GM12878 (cell line): ENCODE results near the gene CHRDL2. TPM values are rescaled to one million over a fixed set of nuclear protein-coding genes. Genes with fewer than 3 reads are reported as not detected.

Source experiments
- ATAC-seq: fragments of 200-7000 bp; cut with Tn5 transposase; 3 replicates; pipeline ENCODE4 v1.9.1; 2020; ENCODE audit warnings: mild to moderate bottlenecking, moderate library complexity
- BruUV-seq: library from RNA; stranded (reverse); fragments of 400-500 nt; replicated peaks from 2 replicates; lab custom pipeline; 2021; lab: Mats Ljungman, UMichigan
- CTCF ChIA-PET: fragments of 300-600 bp; sonication (Branson Sonifier 250); formaldehyde crosslinking; extraction: SDS; loops from one replicate; lab custom pipeline; 2021; ENCODE audit warnings: inconsistent platforms; lab: Yijun Ruan, JAX
- POLR2A ChIA-PET: fragments of 350-600 bp; formaldehyde crosslinking; extraction: SDS; loops from one replicate; lab custom pipeline; 2021; ENCODE audit warnings: inconsistent platforms; lab: Charles Lee
- RAD21 ChIA-PET: fragments of 300-600 bp; sonication (Branson Sonifier 250); formaldehyde crosslinking; loops from one replicate; lab custom pipeline; 2023; ENCODE audit warnings: antibody characterized with exemption; ENCODE audit not compliant: unreplicated experiment; lab: Charles Lee
- SMC1A ChIA-PET: fragments of 300-600 bp; sonication (Branson Sonifier 250); formaldehyde crosslinking; loops from one replicate; lab custom pipeline; 2023; ENCODE audit not compliant: unreplicated experiment, uncharacterized antibody; lab: Charles Lee
- DNase-seq: peaks from one replicate; pipeline ENCODE4 v3.0.0-alpha.2; 2011; ENCODE audit warnings: low read depth, low spot score
- FAIRE-seq: peaks from 3 replicates; lab custom pipeline; 2011; peaks lifted over from hg19 to GRCh38; lab: Jason Lieb, UNC
- H2AFZ ChIP-seq: 2 replicates; pipeline ENCODE4 v1.6.0; 2011; ENCODE audit warnings: low read depth, low read length, control low read depth; ENCODE audit not compliant: control insufficient read depth
- H3K27ac ChIP-seq: 2 replicates; pipeline ENCODE4 v1.5.1; 2011; ENCODE audit warnings: control low read depth; ENCODE audit not compliant: control insufficient read depth, insufficient read depth
- H3K27me3 ChIP-seq, 2 experiments: replicated peaks in 1 of 2; 2 replicates each; pipeline versions ENCODE4 v1.6.0 to v1.6.1; 2011; ENCODE audit warnings: low read length in 1 of 2; ENCODE audit not compliant: control insufficient read depth in 2 of 2, insufficient read depth in 2 of 2
- H3K36me3 ChIP-seq, 2 experiments: 2 replicates each; pipeline ENCODE4 v1.5.1; 2011; ENCODE audit warnings: low read length in 1 of 2; ENCODE audit not compliant: control insufficient read depth in 2 of 2, insufficient read depth in 2 of 2
- H3K4me1 ChIP-seq: 2 replicates; pipeline ENCODE4 v1.6.1; 2011; ENCODE audit warnings: mild to moderate bottlenecking, low read length, moderate library complexity, mixed read lengths; ENCODE audit not compliant: control insufficient read depth, insufficient read depth
- H3K4me2 ChIP-seq: 2 replicates; pipeline ENCODE4 v1.6.0; 2011; ENCODE audit warnings: control low read depth; ENCODE audit not compliant: control insufficient read depth, insufficient read depth
- H3K4me3 ChIP-seq: fragments of 200-600 bp; sonication (generic); 2 replicates; pipeline ENCODE4 v1.5.1; 2016
- H3K79me2 ChIP-seq: 2 replicates; pipeline ENCODE4 v1.6.0; 2011; ENCODE audit warnings: low read length; ENCODE audit not compliant: control insufficient read depth, insufficient read depth
- H3K9ac ChIP-seq: 2 replicates; pipeline ENCODE4 v1.8.0; 2011; ENCODE audit warnings: low read length, control low read depth, mixed read lengths; ENCODE audit not compliant: control insufficient read depth, insufficient read depth
- H3K9me3 ChIP-seq: replicated peaks from 3 replicates; pipeline ENCODE4 v1.5.1; 2011; ENCODE audit warnings: mild to moderate bottlenecking, low read length; ENCODE audit not compliant: control insufficient read depth, insufficient read depth
- H4K20me1 ChIP-seq: 2 replicates; pipeline ENCODE4 v1.6.0; 2011; ENCODE audit not compliant: control insufficient read depth, insufficient read depth
- CREB1 ChIP-seq: IDR thresholded peaks from 2 replicates; pipeline ENCODE4 v1.6.1; 2012; ENCODE audit warnings: low read depth, mild to moderate bottlenecking, inconsistent platforms
- HSF1 ChIP-seq: fragments of 150-350 bp; IDR thresholded peaks from 2 replicates; pipeline ENCODE4 v1.6.1; 2014; ENCODE audit warnings: mild to moderate bottlenecking, low read depth, low read length
- KDM1A ChIP-seq: fragments of 200-600 bp; sonication (generic); IDR thresholded peaks from 2 replicates; pipeline ENCODE4 v1.6.1; 2016; ENCODE audit warnings: borderline replicate concordance
- LARP7 ChIP-seq: fragments of 450-650 bp; IDR thresholded peaks from 2 replicates; pipeline ENCODE4 v1.6.1; 2017; ENCODE audit warnings: mild to moderate bottlenecking
- MEF2A ChIP-seq: IDR thresholded peaks from 2 replicates; pipeline ENCODE4 v1.6.1; 2011; ENCODE audit warnings: low read depth, mild to moderate bottlenecking, low read length, moderate library complexity; ENCODE audit not compliant: insufficient read depth
- NR2C1 ChIP-seq: fragments of 450-650 bp; IDR thresholded peaks from 2 replicates; pipeline ENCODE4 v1.6.1; 2017; ENCODE audit warnings: antibody characterized with exemption, mild to moderate bottlenecking, moderate library complexity
- SMAD1 ChIP-seq: fragments of 450-650 bp; IDR thresholded peaks from 2 replicates; pipeline ENCODE4 v1.6.1; 2018; ENCODE audit warnings: mild to moderate bottlenecking, low read depth; ENCODE audit not compliant: partially characterized antibody
- SPI1 ChIP-seq: IDR thresholded peaks from 2 replicates; pipeline ENCODE4 v1.6.1; 2011; ENCODE audit warnings: low read depth, mild to moderate bottlenecking, low read length, moderate library complexity, borderline replicate concordance; ENCODE audit not compliant: insufficient read depth
- STAT1 ChIP-seq: fragments of 450-650 bp; conservative IDR thresholded peaks from 2 replicates; pipeline ENCODE4 v1.6.1; 2014; ENCODE audit warnings: antibody characterized with exemption, mild to moderate bottlenecking
- USF1 ChIP-seq: IDR thresholded peaks from 2 replicates; pipeline ENCODE4 v1.6.1; 2011; ENCODE audit warnings: borderline replicate concordance, low read depth, mild to moderate bottlenecking, moderate library complexity, mixed read lengths, low read length; ENCODE audit not compliant: insufficient read depth; ENCODE audit errors: extremely low read length
- WGBS: methylation state at CpG from one replicate; pipeline ENCODE4 v1.1.6; 2016; ENCODE audit warnings: low lambda C conversion rate; ENCODE audit not compliant: insufficient replicate concordance, insufficient coverage; ENCODE audit errors: missing lambda C conversion rate; 5-methylcytosine and 5-hydroxymethylcytosine counted together
- in situ Hi-C: fragments of 300-500 bp; cut with MboI; formaldehyde crosslinking; loops from 9 replicates; pipeline ENCODE4 v1.14.3; 2018; ENCODE audit warnings: mixed read lengths
- intact Hi-C: fragments of 100-400 bp; cut with micrococcal nuclease; formaldehyde crosslinking; loops from one replicate; pipeline ENCODE4 v1.14.2; 2022; ENCODE audit not compliant: unreplicated experiment
- polyA plus RNA-seq, 11 experiments: library from polyadenylated mRNA; depleted of rRNA in 4 of 11; unstranded in 6 of 11; stranded (reverse) in 5 of 11; fragments of >200 nt; fragmentation: Nextera tagmentation in 4 of 11; fragmentation: Illumina TruSeq in 1 of 11; extraction: Ambion mirVana in 4 of 11; extraction: Trizol in 1 of 11; gene quantifications; 1 replicate in 1 of 11; 2 replicates in 10 of 11; pipeline versions ENCODE4 v1.2.1 to v1.2.3, GENCODE V29; 2011 to 2016; ENCODE audit warnings: inconsistent platforms in 2 of 11, missing spikeins in 2 of 11, low read depth in 1 of 11
- total RNA-seq, 4 experiments: library from RNA; depleted of rRNA in 3 of 4; stranded (reverse); fragments of >200 nt in 3 of 4; fragmentation: Illumina TruSeq in 1 of 4; extraction: Trizol in 1 of 4; gene quantifications; 2 replicates each; pipeline versions ENCODE4 v1.2.1 to v1.2.3, GENCODE V29; 2013 to 2021
- TF ChIP-seq, protein P1 (sequence below): fragments of 450-650 bp; conservative IDR thresholded peaks from 2 replicates; pipeline ENCODE4 v1.6.1; 2017; ENCODE audit warnings: mild to moderate bottlenecking, moderate library complexity
- TF ChIP-seq, protein P2 (sequence below): fragments of 450-650 bp; IDR thresholded peaks from 2 replicates; pipeline ENCODE4 v1.6.1; 2016; ENCODE audit warnings: mild to moderate bottlenecking

CHRDL2 gene
- total and polyA plus RNA-seq, 10 of the 15 experiments (the other 5 are each of a cell fraction or from before 2014, with no cell fraction given), result not detected

DNA sequence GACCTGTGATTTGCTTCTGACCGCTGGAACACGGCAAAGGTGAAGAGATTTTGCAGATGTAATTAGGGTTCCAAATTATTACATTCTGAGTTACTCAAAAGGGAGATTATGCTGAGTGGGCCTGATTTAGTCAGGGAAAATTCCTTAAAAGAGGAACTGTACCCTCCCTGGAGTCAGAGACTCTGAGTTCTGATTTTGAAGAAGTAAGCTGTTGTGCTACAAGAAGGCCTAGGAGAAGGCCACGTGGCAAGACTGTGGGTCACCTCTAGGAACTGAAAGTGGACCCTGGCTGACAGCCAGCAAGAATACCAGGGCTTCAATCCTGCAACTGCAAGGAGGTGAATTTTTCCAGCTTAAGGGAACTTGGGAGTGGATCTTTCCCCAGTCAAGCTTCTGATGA lies 45.3 kb downstream of the CHRDL2 start:
- DNase-seq (no peak), FAIRE-seq (no peak), ATAC-seq (no peak)
- no peak overlapping the region for H3K27ac ChIP-seq
- no peaks in the 10 kb centered on the region; the same call in 2 of the 3 replicates for H3K9me3 ChIP-seq
- in situ Hi-C loops, result no loop called here
- no peaks in the 10 kb centered on the region for H3K4me1 ChIP-seq
- H3K36me3 ChIP-seq, result no peaks in the 10 kb centered on the region
- ChIA-PET RAD21 (interaction anchor here (1.5 kb wide), 1 partner anchor 17 kb away, joined by 3 read pairs; no protein-coding TSS in a partner anchor), SMC1A (no interaction called here), CTCF (interaction anchor here (1.2 kb wide), 2 partner anchors 17 to 54 kb away, joined by 3 read pairs; no protein-coding TSS in a partner anchor), POLR2A (no interaction called here)
- 67% methylated on average over 3 of the region's 3 CpGs for WGBS
- BruUV-seq, result no TSS peak
- peak; percentile 59; the same call in 1 of the 2 replicates for TF ChIP-seq SPI1
- TF ChIP-seq SMAD1, result no peak
- no peak overlapping the region for H2AFZ ChIP-seq
- no peak overlapping the region for H3K4me3 ChIP-seq
- no peak overlapping the region for H3K4me2 ChIP-seq
- intact Hi-C loops, result no loop called here
- H4K20me1 ChIP-seq, result no peaks in the 10 kb centered on the region
- peaks cover 0 to 2% of the 10 kb centered on the region in 2 experiments; a peak in 1 of 4 replicates for H3K27me3 ChIP-seq
- H3K79me2 ChIP-seq, result no peaks in the 10 kb centered on the region
- no peak overlapping the region for H3K9ac ChIP-seq

- Histone ChIP-seq H3K4me3 (no peak overlapping the region), H2AFZ (no peak overlapping the region), H3K79me2 (no peaks in the 10 kb centered on the region), H3K9me3 (no peaks in the 10 kb centered on the region; the same call in 2 of the 3 replicates), H3K9ac (no peak overlapping the region), H3K4me1 (no peaks in the 10 kb centered on the region), H3K36me3 (no peaks in the 10 kb centered on the region), H3K27me3 (peaks cover 0 to 2% of the 10 kb centered on the region in 2 experiments; a peak in 1 of 4 replicates), H3K4me2 (no peak overlapping the region), H4K20me1 (no peaks in the 10 kb centered on the region), H3K27ac (no peak overlapping the region)
- POLR2A ChIA-PET, result no interaction called here
- DNase-seq (no peak), ATAC-seq (no peak), FAIRE-seq (no peak)
- CTCF ChIA-PET, result interaction anchor here (1.2 kb wide), 2 partner anchors 17 to 55 kb away, joined by 3 read pairs; no protein-coding TSS in a partner anchor
- SMC1A ChIA-PET, result no interaction called here
- in situ Hi-C loops, result no loop called here
- no TSS peak for BruUV-seq
- RAD21 ChIA-PET, result no interaction called here
- intact Hi-C loops, result no loop called here
- TF ChIP-seq, protein P1, sequence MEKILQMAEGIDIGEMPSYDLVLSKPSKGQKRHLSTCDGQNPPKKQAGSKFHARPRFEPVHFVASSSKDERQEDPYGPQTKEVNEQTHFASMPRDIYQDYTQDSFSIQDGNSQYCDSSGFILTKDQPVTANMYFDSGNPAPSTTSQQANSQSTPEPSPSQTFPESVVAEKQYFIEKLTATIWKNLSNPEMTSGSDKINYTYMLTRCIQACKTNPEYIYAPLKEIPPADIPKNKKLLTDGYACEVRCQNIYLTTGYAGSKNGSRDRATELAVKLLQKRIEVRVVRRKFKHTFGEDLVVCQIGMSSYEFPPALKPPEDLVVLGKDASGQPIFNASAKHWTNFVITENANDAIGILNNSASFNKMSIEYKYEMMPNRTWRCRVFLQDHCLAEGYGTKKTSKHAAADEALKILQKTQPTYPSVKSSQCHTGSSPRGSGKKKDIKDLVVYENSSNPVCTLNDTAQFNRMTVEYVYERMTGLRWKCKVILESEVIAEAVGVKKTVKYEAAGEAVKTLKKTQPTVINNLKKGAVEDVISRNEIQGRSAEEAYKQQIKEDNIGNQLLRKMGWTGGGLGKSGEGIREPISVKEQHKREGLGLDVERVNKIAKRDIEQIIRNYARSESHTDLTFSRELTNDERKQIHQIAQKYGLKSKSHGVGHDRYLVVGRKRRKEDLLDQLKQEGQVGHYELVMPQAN, result no peak
- TF ChIP-seq CREB1, result no peak
- TF ChIP-seq MEF2A, result no peak
- no peak for TF ChIP-seq HSF1
- no peak for TF ChIP-seq STAT1
- TF ChIP-seq LARP7, result no peak
- no peak for TF ChIP-seq KDM1A
- no peak for TF ChIP-seq USF1
- TF ChIP-seq, protein P2, sequence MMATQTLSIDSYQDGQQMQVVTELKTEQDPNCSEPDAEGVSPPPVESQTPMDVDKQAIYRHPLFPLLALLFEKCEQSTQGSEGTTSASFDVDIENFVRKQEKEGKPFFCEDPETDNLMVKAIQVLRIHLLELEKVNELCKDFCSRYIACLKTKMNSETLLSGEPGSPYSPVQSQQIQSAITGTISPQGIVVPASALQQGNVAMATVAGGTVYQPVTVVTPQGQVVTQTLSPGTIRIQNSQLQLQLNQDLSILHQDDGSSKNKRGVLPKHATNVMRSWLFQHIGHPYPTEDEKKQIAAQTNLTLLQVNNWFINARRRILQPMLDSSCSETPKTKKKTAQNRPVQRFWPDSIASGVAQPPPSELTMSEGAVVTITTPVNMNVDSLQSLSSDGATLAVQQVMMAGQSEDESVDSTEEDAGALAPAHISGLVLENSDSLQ, result no peak
- no peak for TF ChIP-seq NR2C1
These were observed 45.9 kb downstream of the CHRDL2 start for GRCh38 chr11:74685338-74685737.
